GM18519 (cell line): Measurements from ENCODE around the gene DBNDD1.

ENCODE experiments used
- ATAC-seq: cut with Tn5 transposase; IDR thresholded peaks from one replicate; pipeline ENCODE4 v1.9.1; 2021; ENCODE audit warnings: mild to moderate bottlenecking, moderate library complexity; ENCODE audit not compliant: unreplicated experiment, low FRiP score

The DBNDD1 gene

GRCh38 chr16:90037276-90037675 is 18.0 kb upstream of the DBNDD1 start:
- no peak for ATAC-seq

- no peak for ATAC-seq
Measured at GRCh38 chr16:90035902-90036301, 16.6 kb upstream of the DBNDD1 start.

- no peak for ATAC-seq
Measured at GRCh38 chr16:90034504-90034903, 15.2 kb upstream of the DBNDD1 start.

GRCh38 chr16:90033387-90033786 is 14.1 kb upstream of the DBNDD1 start:
- ATAC-seq = no peak

GRCh38 chr16:90032674-90033331 is 13.5 kb upstream of the DBNDD1 start:
- ATAC-seq = no peak

GRCh38 chr16:90031931-90032673 is 12.8 kb upstream of the DBNDD1 start:
- no peak for ATAC-seq

- no peak for ATAC-seq
Measured at GRCh38 chr16:90031186-90031930, 12.1 kb upstream of the DBNDD1 start.

GRCh38 chr16:90028985-90029384 is 9.7 kb upstream of the DBNDD1 start:
- no peak for ATAC-seq

GRCh38 chr16:90027611-90028010 is 8.4 kb upstream of the DBNDD1 start:
- no peak for ATAC-seq

- ATAC-seq = no peak
Measured at GRCh38 chr16:90026135-90026534, 6.9 kb upstream of the DBNDD1 start.

GRCh38 chr16:90023078-90023447 is 3.8 kb upstream of the DBNDD1 start:
- no peak for ATAC-seq

- ATAC-seq = no peak
Measured at GRCh38 chr16:90022209-90023077, 3.2 kb upstream of the DBNDD1 start.

- ATAC-seq = no peak
Measured at GRCh38 chr16:90020838-90021382, 1.7 kb upstream of the DBNDD1 start.

- ATAC-seq = no peak
Measured at GRCh38 chr16:90020260-90020837, 1.1 kb upstream of the DBNDD1 start.

- ATAC-seq = no peak
Measured at GRCh38 chr16:90019543-90020259, 445 bp upstream of the DBNDD1 start.

GRCh38 chr16:90018297-90018651 is 982 bp downstream of the DBNDD1 start:
- ATAC-seq = no peak

GRCh38 chr16:90016339-90016950 is 2.8 kb downstream of the DBNDD1 start:
- no peak for ATAC-seq

- no peak for ATAC-seq
Measured at GRCh38 chr16:90015586-90016338, 3.5 kb downstream of the DBNDD1 start.
